Measurements from ENCODE around the gene ASS1.

The ASS1 gene

GRCh38 chr9:130462685-130463540, 18.2 kb downstream of the ASS1 start:
- no peak overlapping the region for H3K27ac Mint-ChIP-seq
- H3K36me3 Mint-ChIP-seq (ENCODE audit: low read depth): no peaks in the 10 kb centered on the region
- H3K9me3 Mint-ChIP-seq: no peaks in the 10 kb centered on the region
- peaks cover 18% of the 10 kb centered on the region for H3K27me3 Mint-ChIP-seq (ENCODE audit: low read depth)
- H3K4me1 Mint-ChIP-seq (ENCODE audit: low read depth): no peaks in the 10 kb centered on the region
- H3K4me3 Mint-ChIP-seq: no peak overlapping the region

- Mint-ChIP-seq H3K4me3 (no peak overlapping the region), H3K27ac (no peak overlapping the region), H3K36me3 (ENCODE audit: low read depth) (no peaks in the 10 kb centered on the region), H3K4me1 (ENCODE audit: low read depth) (no peaks in the 10 kb centered on the region), H3K27me3 (ENCODE audit: low read depth) (peaks cover 24% of the 10 kb centered on the region), H3K9me3 (no peaks in the 10 kb centered on the region)
Observed at GRCh38 chr9:130463763-130464745, 19.3 kb downstream of the ASS1 start.

GRCh38 chr9:130465383-130466096, 20.8 kb downstream of the ASS1 start:
- Mint-ChIP-seq H3K27me3 (ENCODE audit: low read depth) (peaks cover 23% of the 10 kb centered on the region), H3K9me3 (no peaks in the 10 kb centered on the region), H3K36me3 (ENCODE audit: low read depth) (no peaks in the 10 kb centered on the region), H3K4me1 (ENCODE audit: low read depth) (no peaks in the 10 kb centered on the region), H3K4me3 (no peak overlapping the region), H3K27ac (no peak overlapping the region)

DNA sequence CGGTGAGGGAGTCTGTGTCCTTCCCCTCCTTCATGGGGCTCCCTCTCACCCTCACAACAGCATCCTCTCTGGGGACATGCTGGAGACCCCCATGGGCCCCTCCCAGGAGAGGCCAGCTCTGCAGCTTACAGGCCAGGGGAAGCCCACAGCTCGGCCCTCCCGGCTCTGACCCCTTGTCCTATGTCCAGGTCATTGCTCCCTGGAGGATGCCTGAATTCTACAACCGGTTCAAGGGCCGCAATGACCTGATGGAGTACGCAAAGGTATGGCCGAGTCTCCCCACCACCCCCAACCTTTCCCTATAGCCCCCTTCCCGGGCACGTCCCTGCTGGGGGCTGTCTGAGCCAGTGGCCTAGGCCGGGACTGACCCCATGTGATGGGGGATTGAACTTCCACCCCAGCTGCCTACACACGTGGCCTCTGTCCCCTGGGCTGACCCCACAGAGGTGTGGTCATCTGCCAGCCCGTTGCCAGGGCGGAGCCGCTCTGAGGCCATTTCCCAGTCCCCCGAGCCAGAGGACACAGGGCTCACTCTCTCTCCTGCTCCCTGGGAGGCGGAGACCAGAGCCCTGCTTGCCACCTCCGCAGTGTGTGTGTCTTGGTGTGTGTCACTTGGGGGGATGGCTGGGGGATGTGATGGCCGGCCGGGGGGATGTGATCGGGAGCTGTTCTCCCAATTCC, 21.9 kb downstream of the ASS1 start:
- Mint-ChIP-seq H3K4me3 (no peak overlapping the region), H3K27ac (no peak overlapping the region), H3K36me3 (ENCODE audit: low read depth) (no peaks in the 10 kb centered on the region), H3K9me3 (no peaks in the 10 kb centered on the region), H3K4me1 (ENCODE audit: low read depth) (no peaks in the 10 kb centered on the region), H3K27me3 (ENCODE audit: low read depth) (peaks cover 22% of the 10 kb centered on the region)

DNA sequence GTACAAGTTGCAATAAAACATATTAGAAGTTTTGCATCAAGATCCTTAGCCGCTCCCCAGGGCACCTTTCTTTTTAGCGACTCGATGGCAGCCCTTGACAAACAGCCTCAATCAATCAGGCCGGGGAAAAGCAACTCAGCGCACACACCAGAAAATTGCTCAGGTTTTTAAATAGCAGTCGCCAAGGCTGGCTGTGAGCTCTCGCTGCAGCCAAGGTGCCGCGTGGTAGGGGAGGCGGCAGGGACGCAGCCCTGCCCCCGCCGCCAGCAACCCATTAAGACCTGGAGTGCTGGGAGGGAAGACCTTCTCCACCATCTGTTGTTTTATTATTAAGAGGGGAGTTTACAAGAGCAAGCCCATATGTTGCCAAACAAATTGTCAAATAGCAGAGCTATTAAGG, 22.6 kb downstream of the ASS1 start:
- Mint-ChIP-seq H3K36me3 (ENCODE audit: low read depth) (no peaks in the 10 kb centered on the region), H3K4me1 (ENCODE audit: low read depth) (no peaks in the 10 kb centered on the region), H3K9me3 (no peaks in the 10 kb centered on the region), H3K27ac (no peak overlapping the region), H3K4me3 (no peak overlapping the region), H3K27me3 (ENCODE audit: low read depth) (peaks cover 22% of the 10 kb centered on the region)

DNA sequence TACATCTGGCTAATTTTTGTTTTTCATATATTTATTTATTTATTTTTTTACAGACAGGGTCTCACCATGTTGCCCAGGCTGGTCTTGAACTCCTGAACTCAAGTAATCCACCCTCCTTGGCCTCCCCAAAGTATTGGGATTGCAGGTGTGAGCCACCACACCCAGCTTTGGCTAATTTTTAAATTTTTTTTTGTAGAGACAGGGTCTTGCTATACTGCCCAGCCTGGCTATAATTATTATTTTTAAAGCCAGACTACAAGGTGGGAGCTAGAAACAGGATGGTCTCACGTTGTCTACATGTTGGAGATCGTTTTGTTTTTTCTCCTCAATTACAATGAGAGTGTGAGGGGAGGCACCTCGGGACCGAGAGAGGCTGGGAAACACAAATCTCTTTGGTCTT, 23.8 kb downstream of the ASS1 start:
- Mint-ChIP-seq H3K27ac (no peak overlapping the region), H3K9me3 (no peaks in the 10 kb centered on the region), H3K36me3 (ENCODE audit: low read depth) (no peaks in the 10 kb centered on the region), H3K4me3 (no peak overlapping the region), H3K4me1 (ENCODE audit: low read depth) (no peaks in the 10 kb centered on the region), H3K27me3 (ENCODE audit: low read depth) (peaks cover 22% of the 10 kb centered on the region)

- Mint-ChIP-seq H3K27me3 (ENCODE audit: low read depth) (peaks cover 26% of the 10 kb centered on the region), H3K27ac (no peak overlapping the region), H3K4me1 (ENCODE audit: low read depth) (no peaks in the 10 kb centered on the region), H3K9me3 (no peaks in the 10 kb centered on the region), H3K36me3 (ENCODE audit: low read depth) (no peaks in the 10 kb centered on the region), H3K4me3 (no peak overlapping the region)
Observed at GRCh38 chr9:130470269-130470668, 25.5 kb downstream of the ASS1 start.

- Mint-ChIP-seq H3K27me3 (ENCODE audit: low read depth) (peaks cover 26% of the 10 kb centered on the region), H3K27ac (no peak overlapping the region), H3K36me3 (ENCODE audit: low read depth) (no peaks in the 10 kb centered on the region), H3K9me3 (no peaks in the 10 kb centered on the region), H3K4me3 (no peak overlapping the region), H3K4me1 (ENCODE audit: low read depth) (no peaks in the 10 kb centered on the region)
Observed at GRCh38 chr9:130470950-130471349, 26.2 kb downstream of the ASS1 start.

DNA sequence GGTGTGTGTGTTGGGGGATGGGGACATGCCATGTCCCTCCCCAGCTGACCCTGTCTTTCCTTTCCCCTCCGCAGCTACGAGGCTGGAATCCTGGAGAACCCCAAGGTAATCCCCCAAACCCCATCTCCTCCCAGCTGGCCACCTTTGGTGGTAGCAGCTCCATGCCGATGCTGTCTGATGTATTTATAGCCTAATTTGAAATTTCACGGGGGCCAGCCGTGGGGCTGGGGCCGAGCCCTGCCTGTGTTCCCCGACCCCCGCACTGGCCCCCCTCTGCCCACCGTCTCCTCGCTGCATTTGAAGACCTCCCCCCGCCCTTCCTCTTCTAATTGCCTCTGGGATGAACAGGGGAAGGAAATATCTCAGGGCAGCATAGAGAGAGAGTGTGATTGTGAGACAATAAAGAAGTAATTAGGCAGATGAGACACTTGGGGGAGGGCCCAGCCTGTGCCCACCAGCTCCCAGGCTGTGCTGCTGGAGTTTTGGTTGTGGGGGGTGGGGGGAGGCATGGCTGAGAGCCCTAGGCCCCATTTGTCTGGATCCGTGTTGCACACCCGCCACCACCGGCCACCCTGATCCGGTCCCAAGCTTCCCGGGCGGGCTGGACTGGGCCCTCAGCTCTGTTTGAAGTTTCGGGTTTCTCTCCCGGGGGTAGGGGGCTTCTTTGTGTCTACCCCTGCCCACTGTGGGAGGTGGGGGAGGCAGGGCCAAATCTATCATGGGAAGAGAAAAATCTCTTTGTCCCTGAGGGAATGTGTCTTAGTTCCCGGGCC, 26.8 kb downstream of the ASS1 start:
- H3K36me3 Mint-ChIP-seq (ENCODE audit: low read depth): no peaks in the 10 kb centered on the region
- peaks cover 26% of the 10 kb centered on the region for H3K27me3 Mint-ChIP-seq (ENCODE audit: low read depth)
- H3K4me1 Mint-ChIP-seq (ENCODE audit: low read depth): no peaks in the 10 kb centered on the region
- H3K9me3 Mint-ChIP-seq: no peaks in the 10 kb centered on the region
- no peak overlapping the region for H3K4me3 Mint-ChIP-seq
- no peak overlapping the region for H3K27ac Mint-ChIP-seq

DNA sequence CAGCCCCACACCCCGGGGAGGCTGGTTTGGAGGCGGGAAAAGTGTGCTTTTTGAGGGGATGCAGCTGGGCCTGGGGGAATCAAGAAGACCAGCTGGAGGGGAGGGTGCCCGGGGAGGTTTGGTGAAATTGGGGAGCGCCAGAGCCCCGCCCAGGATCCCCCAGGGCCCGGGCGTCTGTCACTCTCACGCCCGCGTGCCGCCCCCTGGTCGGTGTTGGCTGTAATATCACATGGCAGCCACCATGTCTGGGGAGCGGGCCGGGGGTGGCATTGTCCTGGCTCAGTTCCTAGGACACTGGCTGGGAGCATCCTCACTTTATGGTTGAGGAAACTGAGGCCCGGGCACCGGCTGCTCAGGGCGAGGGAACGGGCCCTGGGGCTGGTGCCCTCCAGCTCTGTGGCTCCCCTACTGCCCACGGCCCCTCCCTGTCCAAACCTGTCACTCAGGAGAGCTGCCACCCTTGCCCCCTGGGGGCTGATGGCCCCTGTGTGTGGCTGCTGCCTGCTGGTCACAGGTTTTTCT, 27.5 kb downstream of the ASS1 start:
- no peaks in the 10 kb centered on the region for H3K9me3 Mint-ChIP-seq
- H3K27me3 Mint-ChIP-seq (ENCODE audit: low read depth): peaks cover 21% of the 10 kb centered on the region
- H3K4me3 Mint-ChIP-seq: no peak overlapping the region
- no peaks in the 10 kb centered on the region for H3K4me1 Mint-ChIP-seq (ENCODE audit: low read depth)
- H3K27ac Mint-ChIP-seq: no peak overlapping the region
- H3K36me3 Mint-ChIP-seq (ENCODE audit: low read depth): no peaks in the 10 kb centered on the region

DNA sequence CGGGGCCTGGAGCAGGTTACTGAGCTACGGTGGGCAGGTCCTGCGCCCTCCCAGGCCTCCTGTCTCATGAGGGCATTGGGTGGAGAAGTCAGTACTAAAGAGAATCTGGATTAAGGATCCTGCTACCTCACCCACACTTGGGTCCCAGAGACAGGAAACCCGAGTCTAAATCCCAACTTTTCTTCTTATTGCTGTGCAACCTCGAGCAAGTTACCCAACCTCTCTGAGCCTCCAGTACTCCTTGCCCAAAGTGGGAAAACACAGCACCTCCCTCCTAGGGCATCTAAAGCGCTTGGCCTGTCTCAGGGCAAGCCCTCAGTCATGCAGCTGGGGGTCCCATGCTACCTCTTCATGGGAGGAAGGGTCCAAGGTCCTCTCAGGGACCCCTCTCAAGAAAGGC, 28.2 kb downstream of the ASS1 start:
- peaks cover 13% of the 10 kb centered on the region for H3K27me3 Mint-ChIP-seq (ENCODE audit: low read depth)
- H3K9me3 Mint-ChIP-seq: no peaks in the 10 kb centered on the region
- no peak overlapping the region for H3K27ac Mint-ChIP-seq
- no peaks in the 10 kb centered on the region for H3K36me3 Mint-ChIP-seq (ENCODE audit: low read depth)
- no peak overlapping the region for H3K4me3 Mint-ChIP-seq
- no peaks in the 10 kb centered on the region for H3K4me1 Mint-ChIP-seq (ENCODE audit: low read depth)

GRCh38 chr9:130473566-130473965, 28.8 kb downstream of the ASS1 start:
- H3K27ac Mint-ChIP-seq: no peak overlapping the region
- no peak overlapping the region for H3K4me3 Mint-ChIP-seq
- H3K9me3 Mint-ChIP-seq: no peaks in the 10 kb centered on the region
- H3K4me1 Mint-ChIP-seq (ENCODE audit: low read depth): no peaks in the 10 kb centered on the region
- H3K36me3 Mint-ChIP-seq (ENCODE audit: low read depth): no peaks in the 10 kb centered on the region
- H3K27me3 Mint-ChIP-seq (ENCODE audit: low read depth): peaks cover 12% of the 10 kb centered on the region

GRCh38 chr9:130474106-130474505, 29.3 kb downstream of the ASS1 start:
- Mint-ChIP-seq H3K4me3 (no peak overlapping the region), H3K4me1 (ENCODE audit: low read depth) (no peaks in the 10 kb centered on the region), H3K36me3 (ENCODE audit: low read depth) (no peaks in the 10 kb centered on the region), H3K27me3 (ENCODE audit: low read depth) (peaks cover 7% of the 10 kb centered on the region), H3K27ac (no peak overlapping the region), H3K9me3 (no peaks in the 10 kb centered on the region)

All from T-helper 1 cell treated with Interleukin-12 subunit alpha and Interleukin-12 subunit beta and Interleukin-4 antibody, amounts not matched to agents 30 μg/mL and 1 μg/mL, for 36 hours (primary cell).